Peyer's patch (tissue), 4 donors: Measurements from ENCODE around the gene SLC39A10. TPM values are rescaled to one million over a fixed set of nuclear protein-coding genes. Genes with fewer than 3 reads are reported as not detected.

Experiments
- DNase-seq, 3 donors: peaks; one replicate each; pipeline ENCODE4 v3.0.0-alpha.2; 2017 to 2019
- H3K27ac ChIP-seq, 4 donors: fragments of 200-600 bp; sonication (generic); one replicate each; pipeline ENCODE4 v1.5.1; 2016 to 2019
- H3K27me3 ChIP-seq, 2 donors: fragments of 200-600 bp; sonication (generic); one replicate each; pipeline ENCODE4 v1.5.1; 2019
- H3K36me3 ChIP-seq, 3 donors: fragments of 200-600 bp; sonication (generic); one replicate each; pipeline ENCODE4 v1.5.1; 2016 to 2019
- H3K4me1 ChIP-seq, 4 donors: fragments of 200-600 bp; sonication (generic); one replicate each; pipeline ENCODE4 v1.5.1; 2016 to 2019
- H3K4me3 ChIP-seq, 4 donors: fragments of 200-600 bp; sonication (generic); 1 replicate in 3 of 4; 2 replicates in 1 of 4; pipeline ENCODE4 v1.5.1; 2016 to 2019; ENCODE audit warnings: mild to moderate bottlenecking in 1 of 4
- H3K9me3 ChIP-seq, 4 donors: fragments of 200-600 bp; sonication (generic); one replicate each; pipeline ENCODE4 v1.5.1; 2016 to 2019; ENCODE audit warnings: mild to moderate bottlenecking in 1 of 4
- CTCF ChIP-seq, 6 experiments: fragments of 450-650 bp in 4 of 6; fragments of 200-600 bp in 2 of 6; sonication (generic) in 1 of 6; IDR thresholded peaks; one replicate each; pipeline ENCODE4 v1.5.1; 2017 to 2019; ENCODE audit warnings: antibody characterized with exemption in 6 of 6, mild to moderate bottlenecking in 3 of 6, moderate library complexity in 1 of 6
- POLR2A ChIP-seq, 2 donors: fragments of 450-650 bp; IDR thresholded peaks; one replicate each; pipeline ENCODE4 v1.5.1; 2017; ENCODE audit warnings: antibody characterized with exemption in 2 of 2, mild to moderate bottlenecking in 2 of 2, moderate library complexity in 2 of 2
- total RNA-seq, 4 donors: library from RNA; depleted of rRNA; stranded (reverse); fragments of >200 nt; gene quantifications; one replicate each; pipeline ENCODE4 v1.1.0, GENCODE V29; 2016

The SLC39A10 gene
- total RNA-seq, 4 donors from 2014 or later: 6.0 to 30.5 (median 10.3) TPM

- DNase-seq: no peak
- TF ChIP-seq POLR2A (IDR thresholded peaks at IDR 0.05) (no peak), CTCF (IDR thresholded peaks at IDR 0.05) (no peak)
- Histone ChIP-seq H3K4me1 (no peaks in the 10 kb centered on the region), H3K27ac (no peak overlapping the region), H3K36me3 (no peaks in the 10 kb centered on the region), H3K27me3 (no peaks in the 10 kb centered on the region), H3K9me3 (no peaks in the 10 kb centered on the region), H3K4me3 (no peak overlapping the region)
Measured at GRCh38 chr2:195632856-195633572, 24.0 kb upstream of the SLC39A10 start.

GRCh38 chr2:195633573-195633870, 23.5 kb upstream of the SLC39A10 start:
- Histone ChIP-seq H3K4me3 (no peak overlapping the region), H3K27me3 (no peaks in the 10 kb centered on the region), H3K36me3 (no peaks in the 10 kb centered on the region), H3K4me1 (no peaks in the 10 kb centered on the region), H3K9me3 (no peaks in the 10 kb centered on the region), H3K27ac (no peak overlapping the region)
- TF ChIP-seq POLR2A (IDR thresholded peaks at IDR 0.05) (no peak), CTCF (IDR thresholded peaks at IDR 0.05) (no peak)
- DNase-seq: no peak

- Histone ChIP-seq H3K27me3 (no peaks in the 10 kb centered on the region), H3K4me3 (no peak overlapping the region), H3K36me3 (no peaks in the 10 kb centered on the region), H3K9me3 (no peaks in the 10 kb centered on the region), H3K27ac (no peak overlapping the region), H3K4me1 (no peaks in the 10 kb centered on the region)
- TF ChIP-seq POLR2A (IDR thresholded peaks at IDR 0.05) (no peak), CTCF (IDR thresholded peaks at IDR 0.05) (no peak)
- DNase-seq: no peak
Measured at GRCh38 chr2:195633974-195634373, 23.1 kb upstream of the SLC39A10 start.

- DNase-seq: no peak
- H3K4me1 ChIP-seq: no peaks in the 10 kb centered on the region
- no peaks in the 10 kb centered on the region for H3K36me3 ChIP-seq
- H3K27ac ChIP-seq: no peak overlapping the region
- H3K27me3 ChIP-seq: no peaks in the 10 kb centered on the region
- H3K9me3 ChIP-seq: no peaks in the 10 kb centered on the region
- H3K4me3 ChIP-seq: no peak overlapping the region
- TF ChIP-seq POLR2A (IDR thresholded peaks at IDR 0.05): no peak
- no peak for TF ChIP-seq CTCF (IDR thresholded peaks at IDR 0.05)
Measured at GRCh38 chr2:195636890-195637289, 20.1 kb upstream of the SLC39A10 start.

- H3K27ac ChIP-seq: no peak overlapping the region
- no peaks in the 10 kb centered on the region for H3K4me1 ChIP-seq
- no peaks in the 10 kb centered on the region for H3K36me3 ChIP-seq
- no peak for DNase-seq
- H3K4me3 ChIP-seq: no peak overlapping the region
- TF ChIP-seq CTCF (IDR thresholded peaks at IDR 0.05) (no peak), POLR2A (IDR thresholded peaks at IDR 0.05) (no peak)
- no peaks in the 10 kb centered on the region for H3K27me3 ChIP-seq
- no peaks in the 10 kb centered on the region for H3K9me3 ChIP-seq
Measured at GRCh38 chr2:195638750-195639149, 18.3 kb upstream of the SLC39A10 start.
